ENCODE data around the gene CCDC6.
"Not testable (repeated sequence)": the region's sequence is repeated elsewhere in the genome, so short reads cannot be mapped to it uniquely, and the experiment has no call there.

The CCDC6 gene

DNA sequence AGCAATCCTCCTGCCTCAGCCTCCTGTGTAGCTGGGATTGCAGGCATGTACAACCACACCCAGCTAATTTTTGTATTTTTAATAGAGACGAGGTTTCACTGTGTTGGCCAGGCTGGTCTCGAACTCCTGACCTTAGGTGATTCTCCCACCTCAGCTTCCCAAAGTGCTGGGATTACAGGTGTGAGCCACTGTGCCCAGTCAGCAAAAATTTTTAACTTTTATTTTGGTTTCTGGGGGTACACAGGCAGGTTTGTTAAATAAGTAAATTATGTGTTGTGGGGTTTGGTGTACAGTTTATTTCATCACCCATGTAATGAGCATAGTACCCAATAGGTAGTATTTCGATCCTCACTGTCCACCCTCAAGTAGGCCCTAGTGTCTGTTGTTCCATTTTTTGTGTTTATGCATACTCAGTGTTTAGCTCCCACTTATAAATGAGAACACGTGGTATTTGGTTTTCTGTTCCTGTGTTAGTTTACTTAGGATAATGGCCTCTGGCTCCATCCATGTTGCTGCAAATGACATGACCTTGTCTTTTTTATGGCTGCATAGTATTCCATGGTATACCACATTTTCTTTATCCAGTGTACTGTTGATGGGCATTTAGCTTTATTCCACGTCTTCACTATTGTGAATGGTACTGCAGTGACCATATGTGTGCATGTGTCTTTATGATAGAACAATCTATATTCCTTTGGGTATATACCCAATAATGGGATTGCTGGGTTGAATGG lies 24.6 kb upstream of the CCDC6 start:
- not testable (repeated sequence) for H3K27ac ChIP-seq (ENCODE audit: low read depth, low read length, severe bottlenecking); H3K4me3 ChIP-seq (ENCODE audit: extremely low read depth, insufficient read depth, low read length, poor library complexity, severe bottlenecking); H3K4me1 ChIP-seq (ENCODE audit: control insufficient read depth, insufficient read depth, low read length, poor library complexity, severe bottlenecking); H3K36me3 ChIP-seq (ENCODE audit: control insufficient read depth, insufficient read depth, low read length); H3K9me3 ChIP-seq (ENCODE audit: control insufficient read depth, low read length)
- 80 to 92% methylated on average over 1 to 3 of the region's 5 CpGs for WGBS, 2 experiments (ENCODE audit: insufficient coverage in 2 of 2)

DNA sequence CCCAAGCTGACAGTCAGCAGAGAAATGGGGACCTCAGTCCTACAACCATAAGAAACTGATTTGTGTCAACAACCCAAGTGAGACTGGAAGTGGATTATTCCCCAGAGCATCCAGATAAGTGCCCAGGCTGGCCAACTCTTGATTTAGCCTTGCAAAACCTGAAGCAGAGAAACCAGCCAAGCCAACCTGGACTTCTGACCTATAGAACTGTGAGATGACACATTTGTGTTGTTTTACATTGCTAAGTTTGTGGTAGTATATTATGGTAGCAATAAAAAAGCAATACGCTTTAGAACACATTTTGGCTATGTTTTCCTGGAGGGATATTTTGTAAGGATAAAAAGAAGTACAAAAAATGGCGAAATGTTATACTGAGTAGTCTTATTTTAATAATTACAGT lies 19.7 kb upstream of the CCDC6 start:
- Histone ChIP-seq H3K27ac (ENCODE audit: low read depth, low read length, severe bottlenecking) (no peak overlapping the region), H3K4me3 (ENCODE audit: extremely low read depth, insufficient read depth, low read length, poor library complexity, severe bottlenecking) (no peak overlapping the region), H3K9me3 (ENCODE audit: control insufficient read depth, low read length) (peaks cover 11% of the 10 kb centered on the region), H3K36me3 (ENCODE audit: control insufficient read depth, insufficient read depth, low read length) (no peaks in the 10 kb centered on the region), H3K4me1 (ENCODE audit: control insufficient read depth, insufficient read depth, low read length, poor library complexity, severe bottlenecking) (no peaks in the 10 kb centered on the region)
- WGBS, 2 experiments (ENCODE audit: insufficient coverage in 2 of 2): 92 to 100% methylated on average over 1 of the region's 2 CpGs

DNA sequence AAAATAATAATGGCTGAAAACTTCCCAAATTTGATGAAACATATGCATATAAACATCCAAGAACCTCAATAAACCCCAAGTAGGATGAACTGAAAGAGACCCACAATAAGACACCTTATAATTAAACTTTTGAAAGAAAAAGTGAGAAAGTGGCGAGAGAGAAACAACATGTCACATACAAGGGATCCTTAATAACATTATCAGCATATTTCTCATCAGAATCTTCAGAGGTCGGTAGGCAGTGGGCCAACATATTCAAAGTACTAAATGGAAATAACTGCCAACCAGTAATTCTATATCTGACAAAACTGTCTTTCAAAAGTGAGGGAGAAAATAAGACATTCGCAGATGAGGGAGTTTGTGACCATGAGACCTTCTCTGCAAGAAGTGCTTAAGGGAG lies 16.6 kb upstream of the CCDC6 start:
- H3K9me3 ChIP-seq (ENCODE audit: control insufficient read depth, low read length): peaks cover 9% of the 10 kb centered on the region
- no peaks in the 10 kb centered on the region for H3K36me3 ChIP-seq (ENCODE audit: control insufficient read depth, insufficient read depth, low read length)
- H3K4me3 ChIP-seq (ENCODE audit: extremely low read depth, insufficient read depth, low read length, poor library complexity, severe bottlenecking): no peak overlapping the region
- no peak overlapping the region for H3K27ac ChIP-seq (ENCODE audit: low read depth, low read length, severe bottlenecking)
- no peaks in the 10 kb centered on the region for H3K4me1 ChIP-seq (ENCODE audit: control insufficient read depth, insufficient read depth, low read length, poor library complexity, severe bottlenecking)
- no CpG with 5 or more reads among the region's 3 CpGs for WGBS, 2 experiments (ENCODE audit: insufficient coverage in 2 of 2)

DNA sequence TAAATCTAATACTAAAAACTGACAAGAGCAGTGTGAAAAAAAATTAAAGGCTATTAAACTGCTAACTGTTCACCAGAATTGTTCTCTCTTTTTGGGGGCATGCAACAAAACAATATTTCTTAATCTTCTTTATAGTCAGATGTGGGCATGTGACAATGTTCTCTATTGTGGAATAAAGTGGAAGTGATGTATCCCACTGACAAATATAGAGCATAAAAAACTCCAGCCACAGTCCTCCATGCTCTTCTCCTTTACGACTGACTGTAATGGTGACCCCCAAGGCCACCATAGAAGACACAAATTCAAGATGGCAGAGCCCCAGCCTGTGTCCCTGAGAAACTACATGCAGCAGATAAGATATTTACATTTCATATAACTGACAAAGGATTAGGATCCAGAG lies 11.6 kb upstream of the CCDC6 start:
- no peak overlapping the region for H3K4me3 ChIP-seq (ENCODE audit: extremely low read depth, insufficient read depth, low read length, poor library complexity, severe bottlenecking)
- no CpG with 5 or more reads among the region's 1 CpG for WGBS, 2 experiments (ENCODE audit: insufficient coverage in 2 of 2)

DNA sequence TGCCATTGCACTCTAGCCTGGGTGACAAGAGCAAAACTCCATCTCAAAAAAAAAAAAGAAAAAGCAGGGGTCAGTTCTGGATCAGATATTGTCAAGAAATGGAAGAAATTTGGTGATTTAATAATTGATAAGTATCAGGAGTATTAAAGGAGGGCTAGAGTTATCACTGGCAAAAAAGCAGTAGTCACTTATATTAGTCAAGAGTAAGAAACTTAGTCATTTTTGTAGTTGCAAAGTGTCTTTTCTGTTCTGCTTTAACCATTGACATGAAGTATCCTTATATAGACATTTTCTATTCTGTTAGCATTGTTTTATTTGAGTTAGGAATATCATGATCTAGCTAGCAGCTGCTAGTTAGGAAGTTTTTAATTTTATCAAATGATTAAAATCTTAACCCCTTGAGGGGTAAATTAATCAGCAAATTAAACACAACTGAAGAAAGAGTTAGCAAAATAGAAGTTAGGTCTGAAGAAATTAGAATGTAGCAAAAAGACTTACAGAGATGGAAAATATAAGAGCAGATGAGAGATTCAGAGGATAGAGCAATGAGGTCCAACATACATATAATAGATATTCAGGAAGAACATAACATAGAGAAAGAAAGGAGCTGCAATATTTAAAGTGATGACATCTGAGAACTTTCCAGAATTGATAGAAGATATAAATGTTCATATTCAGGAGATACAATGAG lies 7.3 kb upstream of the CCDC6 start:
- H3K27ac ChIP-seq (ENCODE audit: low read depth, low read length, severe bottlenecking): no peak overlapping the region
- H3K36me3 ChIP-seq (ENCODE audit: control insufficient read depth, insufficient read depth, low read length): no peaks in the 10 kb centered on the region
- no peak overlapping the region for H3K4me3 ChIP-seq (ENCODE audit: extremely low read depth, insufficient read depth, low read length, poor library complexity, severe bottlenecking)
- H3K9me3 ChIP-seq (ENCODE audit: control insufficient read depth, low read length): peaks cover 9% of the 10 kb centered on the region
- H3K4me1 ChIP-seq (ENCODE audit: control insufficient read depth, insufficient read depth, low read length, poor library complexity, severe bottlenecking): peaks cover 4% of the 10 kb centered on the region

More for the DNA sequence above, 11.6 kb upstream of the CCDC6 start:
- no peaks in the 10 kb centered on the region for H3K4me1 ChIP-seq (ENCODE audit: control insufficient read depth, insufficient read depth, low read length, poor library complexity, severe bottlenecking)
- no peak overlapping the region for H3K27ac ChIP-seq (ENCODE audit: low read depth, low read length, severe bottlenecking)
- peaks cover 16% of the 10 kb centered on the region for H3K9me3 ChIP-seq (ENCODE audit: control insufficient read depth, low read length)
- H3K36me3 ChIP-seq (ENCODE audit: control insufficient read depth, insufficient read depth, low read length): no peaks in the 10 kb centered on the region

DNA sequence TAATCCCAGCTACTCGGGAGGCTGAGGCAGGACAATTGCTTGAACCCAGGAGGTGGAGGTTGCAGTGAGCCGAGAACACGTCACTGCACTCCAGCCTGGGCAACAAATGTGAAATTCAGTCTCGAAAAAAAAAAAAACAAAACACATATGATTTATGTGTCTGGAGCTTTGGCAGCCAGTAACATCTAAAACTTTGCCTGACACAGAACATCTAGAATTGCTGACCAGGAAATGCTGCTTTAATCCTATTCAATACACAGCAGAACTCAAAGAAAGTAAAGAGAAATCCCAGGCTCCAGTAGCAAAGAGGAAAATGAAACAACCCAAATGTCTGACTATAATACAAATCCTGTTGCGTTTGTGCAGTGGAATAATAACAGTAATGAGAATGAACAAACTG lies 4.5 kb upstream of the CCDC6 start:
- Histone ChIP-seq H3K9me3 (ENCODE audit: control insufficient read depth, low read length) (peaks cover 9% of the 10 kb centered on the region), H3K4me3 (ENCODE audit: extremely low read depth, insufficient read depth, low read length, poor library complexity, severe bottlenecking) (no peak overlapping the region), H3K36me3 (ENCODE audit: control insufficient read depth, insufficient read depth, low read length) (no peaks in the 10 kb centered on the region), H3K27ac (ENCODE audit: low read depth, low read length, severe bottlenecking) (no peak overlapping the region), H3K4me1 (ENCODE audit: control insufficient read depth, insufficient read depth, low read length, poor library complexity, severe bottlenecking) (peaks cover 8% of the 10 kb centered on the region)
- WGBS, 2 experiments (ENCODE audit: insufficient coverage in 2 of 2): 86 to 93% methylated on average over 3 to 4 of the region's 5 CpGs

DNA sequence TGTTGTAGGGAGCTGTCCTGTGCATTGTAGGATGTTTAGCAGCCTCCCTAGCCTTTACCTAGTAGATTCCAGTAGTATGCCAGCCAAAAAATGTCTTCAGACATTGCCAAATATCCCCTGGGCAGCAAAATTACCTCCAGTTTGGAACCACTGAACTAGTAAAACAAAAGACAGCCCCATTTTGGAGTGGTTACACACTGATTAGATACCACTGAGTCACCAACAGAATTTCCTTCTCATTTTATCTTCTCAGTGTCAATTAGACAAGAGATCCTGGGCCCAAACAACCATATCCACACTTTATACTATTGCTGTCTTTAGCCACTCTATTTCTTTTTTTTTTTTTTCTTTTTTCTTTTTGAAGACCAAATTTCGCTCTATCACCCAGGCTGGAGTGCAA lies 3.5 kb upstream of the CCDC6 start:
- Histone ChIP-seq H3K4me1 (ENCODE audit: control insufficient read depth, insufficient read depth, low read length, poor library complexity, severe bottlenecking) (peaks cover 8% of the 10 kb centered on the region), H3K36me3 (ENCODE audit: control insufficient read depth, insufficient read depth, low read length) (no peaks in the 10 kb centered on the region)
- WGBS, 2 experiments (ENCODE audit: insufficient coverage in 2 of 2): no CpG with 5 or more reads among the region's 1 CpG

DNA sequence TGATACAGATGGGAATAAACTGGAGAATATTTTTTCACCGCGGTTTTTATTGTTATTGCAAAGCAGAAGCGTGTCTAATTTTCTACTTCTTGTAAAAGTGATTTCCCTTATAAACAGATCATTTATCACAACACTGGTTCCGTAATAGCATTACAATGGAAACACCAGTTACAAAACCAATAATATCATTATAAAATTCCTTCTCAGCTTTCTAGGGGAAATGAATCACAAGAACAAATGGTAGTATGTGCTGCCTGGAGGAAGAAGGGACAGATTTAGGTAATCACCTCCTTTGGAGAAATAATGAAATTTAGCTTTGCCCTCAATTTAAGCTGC lies 2.4 kb upstream of the CCDC6 start:
- peaks cover 2% of the 10 kb centered on the region for H3K9me3 ChIP-seq (ENCODE audit: control insufficient read depth, low read length)
- H3K27ac ChIP-seq (ENCODE audit: low read depth, low read length, severe bottlenecking): peak overlapping the region; percentile 94
- H3K36me3 ChIP-seq (ENCODE audit: control insufficient read depth, insufficient read depth, low read length): no peaks in the 10 kb centered on the region
- WGBS, 2 experiments (ENCODE audit: insufficient coverage in 2 of 2): 80% methylated on average over 1 of the region's 4 CpGs; no CpG with 5 or more reads in 1 of the 2 experiments
- peaks cover 16% of the 10 kb centered on the region for H3K4me1 ChIP-seq (ENCODE audit: control insufficient read depth, insufficient read depth, low read length, poor library complexity, severe bottlenecking)
- H3K4me3 ChIP-seq (ENCODE audit: extremely low read depth, insufficient read depth, low read length, poor library complexity, severe bottlenecking): peak overlapping the region; percentile 100

More for the DNA sequence above, 3.5 kb upstream of the CCDC6 start:
- Histone ChIP-seq H3K27ac (ENCODE audit: low read depth, low read length, severe bottlenecking) (no peak overlapping the region), H3K4me3 (ENCODE audit: extremely low read depth, insufficient read depth, low read length, poor library complexity, severe bottlenecking) (no peak overlapping the region), H3K9me3 (ENCODE audit: control insufficient read depth, low read length) (peaks cover 9% of the 10 kb centered on the region)

DNA sequence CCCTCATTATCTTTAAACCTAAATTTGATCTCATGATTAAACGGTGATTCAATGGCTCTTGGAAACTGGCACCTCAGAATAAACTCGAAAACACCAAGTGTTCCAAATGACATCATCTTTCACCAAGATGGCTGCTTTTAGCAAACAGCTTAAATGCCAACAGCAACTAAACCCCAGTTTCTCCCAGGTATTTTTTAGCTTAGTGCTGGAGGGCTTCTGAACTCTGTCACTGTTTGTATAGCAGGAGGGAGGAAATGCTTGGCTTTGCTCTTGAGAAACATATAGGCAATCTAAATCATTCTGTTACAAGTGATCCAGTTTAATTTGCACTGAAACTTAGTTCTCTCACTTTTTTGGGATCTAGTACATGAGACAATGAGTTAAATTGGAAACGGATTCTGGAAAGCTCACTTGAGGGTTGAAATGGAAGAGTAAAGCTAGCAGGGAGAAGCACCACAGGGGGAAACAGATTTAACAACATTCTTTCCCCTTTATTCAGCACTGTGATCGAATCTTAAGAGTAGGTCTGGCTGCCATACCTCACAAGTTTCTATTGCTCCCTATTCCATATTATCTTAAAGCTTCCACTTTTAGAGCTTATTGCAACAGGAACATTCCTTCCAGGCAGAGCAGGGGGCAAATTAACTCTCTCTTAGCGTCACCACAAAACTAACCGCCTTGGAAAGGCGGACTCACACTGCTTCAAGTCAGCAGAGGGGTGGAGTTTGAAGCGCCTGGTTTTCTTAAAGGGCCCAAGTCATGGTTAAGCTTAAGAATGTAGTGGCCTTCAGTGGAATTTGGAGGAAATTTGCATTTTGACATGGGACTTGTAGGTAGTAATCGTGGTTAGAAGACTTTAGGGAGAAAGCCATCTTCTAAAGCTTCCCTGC lies 1.8 kb upstream of the CCDC6 start:
- Histone ChIP-seq H3K36me3 (ENCODE audit: control insufficient read depth, insufficient read depth, low read length) (no peaks in the 10 kb centered on the region), H3K4me1 (ENCODE audit: control insufficient read depth, insufficient read depth, low read length, poor library complexity, severe bottlenecking) (peaks cover 16% of the 10 kb centered on the region), H3K9me3 (ENCODE audit: control insufficient read depth, low read length) (no peaks in the 10 kb centered on the region), H3K4me3 (ENCODE audit: extremely low read depth, insufficient read depth, low read length, poor library complexity, severe bottlenecking) (peak overlapping the region; percentile 100), H3K27ac (ENCODE audit: low read depth, low read length, severe bottlenecking) (peak overlapping the region; percentile 94)
- 3 to 6% methylated on average over 5 to 7 of the region's 9 CpGs for WGBS, 2 experiments (ENCODE audit: insufficient coverage in 2 of 2)

DNA sequence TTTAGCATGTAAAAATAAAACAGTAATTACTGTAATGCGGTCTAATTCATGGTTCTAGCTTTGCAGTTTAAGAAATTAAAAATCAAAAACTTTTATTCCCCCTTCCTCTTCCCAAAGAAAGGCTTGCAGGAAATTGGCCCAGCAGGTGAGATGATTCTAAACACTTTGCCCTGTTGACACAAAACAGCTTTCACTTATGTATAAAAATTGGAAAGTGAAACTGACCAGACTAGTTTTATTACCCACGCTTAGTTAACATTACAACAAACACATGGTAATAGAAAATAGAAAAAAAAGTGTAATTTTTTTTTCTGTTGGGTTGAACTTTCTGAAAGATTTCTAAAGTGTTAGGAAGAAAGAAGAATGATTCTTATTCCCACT lies 1.2 kb upstream of the CCDC6 start:
- no CpG with 5 or more reads among the region's 2 CpGs for WGBS, 2 experiments (ENCODE audit: insufficient coverage in 2 of 2)
- Histone ChIP-seq H3K9me3 (ENCODE audit: control insufficient read depth, low read length) (no peaks in the 10 kb centered on the region), H3K27ac (ENCODE audit: low read depth, low read length, severe bottlenecking) (peak overlapping the region; percentile 94), H3K36me3 (ENCODE audit: control insufficient read depth, insufficient read depth, low read length) (peaks cover 2% of the 10 kb centered on the region), H3K4me1 (ENCODE audit: control insufficient read depth, insufficient read depth, low read length, poor library complexity, severe bottlenecking) (peaks cover 16% of the 10 kb centered on the region), H3K4me3 (ENCODE audit: extremely low read depth, insufficient read depth, low read length, poor library complexity, severe bottlenecking) (peak overlapping the region; percentile 100)

Measured in mesodermal cell (in vitro differentiated cells).